ENCODE results near the gene NXPE3.
"Not testable (repeated sequence)": the region's sequence is repeated elsewhere in the genome, so short reads cannot be mapped to it uniquely, and the experiment has no call there.

Gene NXPE3

DNA sequence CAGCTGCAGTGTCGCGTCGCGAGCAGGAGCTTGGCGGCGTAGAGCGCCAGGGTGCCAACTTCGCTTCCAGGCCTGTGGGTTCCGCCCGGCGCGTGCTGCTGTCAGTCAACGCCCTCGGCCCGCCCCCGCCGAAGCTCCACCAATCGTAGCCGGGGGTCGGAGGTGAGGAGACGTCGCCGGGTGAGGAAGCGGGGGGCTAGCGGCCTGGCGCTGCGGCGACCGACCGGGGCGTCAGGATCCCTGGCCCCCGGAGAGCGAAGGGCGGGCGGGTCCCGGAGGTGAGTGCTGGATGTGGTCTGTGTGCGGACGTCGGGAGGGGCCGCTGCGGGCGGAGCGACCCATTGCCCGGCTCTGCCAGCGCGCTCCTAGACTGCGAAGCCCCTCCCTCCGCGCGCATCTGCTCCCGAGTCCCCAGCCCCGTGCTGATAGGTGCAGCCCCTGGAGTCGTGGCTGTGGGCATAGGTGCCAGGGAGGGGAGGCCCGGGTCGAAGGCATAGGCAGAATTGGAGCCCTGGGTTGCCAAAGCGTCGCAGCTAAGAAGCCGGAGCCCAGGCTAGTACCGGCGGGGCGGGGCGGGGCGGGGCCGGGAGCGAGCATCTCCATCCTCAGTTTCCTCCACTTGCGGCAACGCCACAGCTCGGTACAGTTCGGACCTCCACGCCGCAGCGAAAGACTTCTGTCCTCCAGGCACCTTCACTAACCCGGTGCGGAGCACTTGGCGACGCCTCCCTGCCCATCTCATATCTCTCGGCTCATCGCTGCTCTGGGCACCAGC is at the start of gene NXPE3:
Gene NXPE3, plus strand, starts transcription at position 165 of the 775 bp plus-strand sequence. CDS start 6,386 bp downstream, outside the sequence.
- peak; percentile 93 for ATAC-seq
- peak; percentile 95 for DNase-seq

- ATAC-seq (no peak), DNase-seq (no peak)
These were observed 49.4 kb upstream of the NXPE3 start for GRCh38 chr3:101729586-101729985.

- ATAC-seq (no peak), DNase-seq (no peak)
These were observed 48.2 kb upstream of the NXPE3 start for GRCh38 chr3:101730839-101731238.

GRCh38 chr3:101732240-101732641 is 46.8 kb upstream of the NXPE3 start:
- ATAC-seq (no peak), DNase-seq (no peak)

GRCh38 chr3:101735833-101736232 is 43.2 kb upstream of the NXPE3 start:
- ATAC-seq: no peak
- no peak for DNase-seq

DNA sequence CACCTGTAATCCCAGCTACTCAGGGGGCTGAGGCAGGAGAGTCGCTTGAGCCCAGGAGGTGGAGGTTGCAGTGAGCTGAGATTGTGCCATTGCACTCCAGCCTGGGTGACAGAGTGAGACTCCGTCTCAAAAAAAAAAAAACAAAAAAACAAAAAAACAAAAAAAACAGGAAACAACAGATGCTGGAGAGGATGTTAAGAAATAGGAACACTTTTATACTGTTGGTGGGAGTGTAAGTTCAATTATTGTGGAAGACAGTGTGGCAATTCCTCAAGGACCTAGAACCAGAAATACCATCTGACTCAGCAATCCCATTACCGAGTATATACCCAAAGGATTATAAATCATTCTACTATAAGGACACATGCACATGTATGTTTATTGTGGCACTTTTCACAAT is 37.1 kb upstream of the NXPE3 start:
- DNase-seq: not testable (repeated sequence)

DNA sequence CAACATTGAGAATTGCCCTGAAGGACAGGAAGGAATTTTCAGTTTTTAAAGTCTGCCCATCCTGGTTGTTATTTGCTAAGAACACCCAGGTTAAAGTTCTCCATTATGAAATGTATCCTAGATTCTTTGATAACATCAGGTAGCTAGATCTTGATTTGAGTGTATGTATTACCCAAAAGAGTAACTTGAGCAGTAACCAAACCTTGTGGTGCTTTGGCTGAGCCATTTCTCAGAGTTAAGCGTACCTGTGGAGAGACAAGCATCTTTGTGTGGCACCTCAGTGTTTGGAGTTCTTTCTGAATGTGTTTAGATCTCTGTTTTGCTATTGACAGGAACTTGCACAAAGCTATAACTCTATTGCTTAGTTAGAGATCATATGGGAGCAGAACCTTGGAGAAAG is 34.2 kb upstream of the NXPE3 start:
- no peak for ATAC-seq
- DNase-seq: no peak

More for the DNA sequence above, 37.1 kb upstream of the NXPE3 start:
- ATAC-seq: not testable (repeated sequence)

GRCh38 chr3:101745934-101746333 is 33.1 kb upstream of the NXPE3 start:
- not testable (repeated sequence) for DNase-seq, ATAC-seq

GRCh38 chr3:101753386-101754113 is 25.5 kb upstream of the NXPE3 start:
- not testable (repeated sequence) for ATAC-seq, DNase-seq

DNA sequence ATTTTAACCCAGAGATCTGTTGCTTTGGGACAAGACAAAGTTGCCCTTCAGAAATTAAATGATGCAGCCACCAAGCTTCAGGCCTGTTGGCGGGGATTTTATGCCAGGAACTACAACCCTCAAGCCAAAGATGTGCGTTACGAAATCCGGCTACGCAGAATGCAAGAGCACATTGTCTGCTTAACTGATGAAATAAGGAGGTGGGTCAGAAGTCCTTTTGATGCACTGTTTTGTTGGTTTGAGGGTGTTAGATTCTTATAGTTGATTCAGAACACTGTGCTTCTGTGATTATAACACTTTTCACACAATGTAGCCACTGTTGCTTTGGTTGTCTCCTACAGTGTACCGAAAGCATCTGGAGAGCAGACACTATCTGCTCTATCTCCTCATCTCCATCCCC is 20.8 kb upstream of the NXPE3 start:
- ATAC-seq: no peak

DNA sequence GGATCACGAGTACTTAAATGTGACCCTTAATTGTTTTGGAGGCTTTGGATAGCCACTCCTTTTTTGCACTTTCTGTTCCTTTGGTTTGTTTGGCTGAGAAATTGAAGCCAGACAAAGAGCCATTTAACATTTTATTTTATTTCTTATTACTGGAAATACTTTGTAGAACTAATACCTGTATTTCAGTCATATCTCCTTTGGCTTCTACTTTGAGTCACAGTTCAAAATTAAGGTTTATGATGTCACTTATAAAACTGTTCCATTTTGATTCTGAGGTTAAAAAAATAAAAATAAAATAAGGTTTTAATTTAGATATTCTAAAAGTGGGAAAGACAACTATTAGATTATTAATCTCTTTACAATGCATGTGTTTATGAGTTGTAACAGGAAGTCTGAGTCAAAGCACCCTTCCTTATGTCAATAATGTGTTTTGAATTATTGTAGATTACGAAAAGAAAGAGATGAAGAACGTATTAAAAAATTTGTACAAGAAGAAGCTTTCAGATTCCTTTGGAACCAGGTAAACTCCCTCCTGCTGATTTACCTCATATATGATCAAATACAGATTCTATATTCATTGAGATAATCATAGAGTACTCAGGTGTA is 16.9 kb upstream of the NXPE3 start:
- ATAC-seq: no peak
- DNase-seq: no peak

More for the DNA sequence above, 20.8 kb upstream of the NXPE3 start:
- no peak for DNase-seq

GRCh38 chr3:101777745-101778281 is 1.2 kb upstream of the NXPE3 start:
- DNase-seq, ATAC-seq: not testable (repeated sequence)

DNA sequence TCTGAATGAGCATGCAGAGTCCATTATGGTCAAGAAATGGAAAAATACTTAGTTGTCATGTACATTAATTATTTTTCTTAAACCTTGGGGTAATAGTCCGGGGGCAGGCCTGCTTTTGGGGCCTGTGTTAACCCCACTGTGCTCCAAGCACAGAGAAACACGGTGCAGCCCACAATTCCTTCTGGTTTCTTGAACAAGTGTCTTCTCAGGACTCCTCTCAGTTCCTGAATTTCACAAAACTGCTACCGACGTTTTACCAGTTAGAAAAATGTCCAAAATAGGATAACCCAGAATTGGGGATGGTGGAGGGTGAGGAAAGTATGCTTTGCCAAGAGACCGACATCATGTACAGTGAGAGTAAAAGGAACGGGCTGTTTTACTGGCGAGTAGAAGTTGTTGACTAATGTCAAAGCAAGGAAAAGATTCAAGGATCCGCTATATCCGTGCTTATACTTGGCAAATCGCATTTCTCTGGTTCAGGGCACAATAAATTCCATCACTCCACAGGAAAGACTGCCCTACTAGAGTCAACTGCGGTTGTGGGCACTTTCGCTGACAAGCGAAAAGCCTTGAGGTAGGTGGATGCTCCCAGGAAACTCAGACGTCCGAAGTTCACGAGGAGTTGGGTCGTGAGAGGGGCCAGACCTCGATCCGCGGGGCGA is 495 bp upstream of the NXPE3 start:
- DNase-seq: no peak
- ATAC-seq: no peak

DNA sequence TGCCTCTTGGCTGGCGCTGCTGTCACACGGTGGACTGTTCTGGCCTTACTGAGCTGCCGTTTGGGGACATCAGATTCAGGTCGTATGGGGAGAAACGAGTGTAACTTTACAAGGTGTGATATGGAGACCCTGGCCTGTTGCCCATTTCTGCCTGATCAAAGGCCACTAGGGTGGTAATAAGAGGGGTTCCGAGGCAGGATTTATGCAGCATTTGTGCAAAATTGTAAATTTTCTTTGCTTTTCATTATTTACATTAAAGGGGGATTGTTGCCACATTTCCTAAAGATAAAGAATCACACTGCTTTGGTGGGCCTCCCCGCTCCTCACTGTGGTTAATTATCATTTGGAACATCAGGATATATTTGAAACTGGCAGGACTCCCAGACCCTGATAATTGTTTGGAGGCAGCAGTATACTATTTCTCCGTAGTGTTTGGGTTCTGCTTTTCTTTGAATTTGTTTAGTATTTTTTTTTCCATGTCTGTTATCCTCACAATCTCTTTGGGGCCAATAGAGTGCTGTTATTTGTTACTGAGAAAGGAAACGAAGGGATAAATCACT is 891 bp downstream of the NXPE3 start:
- ATAC-seq (no peak), DNase-seq (no peak)

GRCh38 chr3:101780661-101781060 is 1.6 kb downstream of the NXPE3 start:
- DNase-seq (no peak), ATAC-seq (no peak)

DNA sequence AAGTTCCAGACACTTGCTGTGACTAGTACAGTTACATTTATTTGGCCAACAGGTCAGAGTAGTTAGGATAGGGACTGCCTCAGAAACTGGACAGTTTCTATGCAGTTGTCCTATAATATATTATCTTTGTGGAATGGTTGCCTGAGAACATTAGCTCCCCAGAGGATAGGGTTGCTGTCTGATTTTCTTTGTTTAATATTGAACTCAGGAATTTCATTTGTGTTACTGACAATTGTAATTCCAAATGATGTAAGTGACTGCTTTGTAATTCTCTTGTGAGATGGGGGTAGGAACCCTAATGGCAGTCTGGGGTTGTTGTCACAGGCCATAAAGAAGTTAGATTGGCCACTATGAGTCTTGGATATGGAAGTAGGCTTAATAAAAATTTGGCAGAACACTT is 2.2 kb downstream of the NXPE3 start:
- ATAC-seq (no peak), DNase-seq (no peak)

GRCh38 chr3:101784855-101785613 is 6.0 kb downstream of the NXPE3 start:
- no peak for DNase-seq
- ATAC-seq: peak; percentile 31

DNA sequence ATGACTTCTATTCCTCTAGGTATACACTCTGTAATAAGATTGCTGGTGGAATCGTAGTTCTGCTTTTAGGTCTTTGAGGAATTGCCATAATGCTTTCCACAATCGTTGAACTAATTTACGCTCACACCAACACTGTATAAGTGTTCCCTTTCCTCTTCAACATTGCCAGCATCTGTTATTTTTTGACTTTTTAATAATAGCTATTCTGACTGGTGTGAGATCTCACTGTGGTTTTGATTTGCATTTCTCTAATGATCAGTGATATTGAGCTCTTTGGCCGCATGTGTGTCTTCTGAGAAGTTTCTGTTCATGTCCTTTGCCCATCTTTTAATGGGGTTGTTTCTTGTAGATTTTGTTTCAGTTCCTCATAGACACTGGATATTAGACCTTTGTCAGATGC is 12.8 kb downstream of the NXPE3 start:
- ATAC-seq (no peak), DNase-seq (no peak)

- DNase-seq (no peak), ATAC-seq (peak; percentile 49)
These were observed 17.2 kb downstream of the NXPE3 start for GRCh38 chr3:101796077-101796680.

GRCh38 chr3:101801174-101801573 is 22.2 kb downstream of the NXPE3 start:
- ATAC-seq: no peak
- no peak for DNase-seq

DNA sequence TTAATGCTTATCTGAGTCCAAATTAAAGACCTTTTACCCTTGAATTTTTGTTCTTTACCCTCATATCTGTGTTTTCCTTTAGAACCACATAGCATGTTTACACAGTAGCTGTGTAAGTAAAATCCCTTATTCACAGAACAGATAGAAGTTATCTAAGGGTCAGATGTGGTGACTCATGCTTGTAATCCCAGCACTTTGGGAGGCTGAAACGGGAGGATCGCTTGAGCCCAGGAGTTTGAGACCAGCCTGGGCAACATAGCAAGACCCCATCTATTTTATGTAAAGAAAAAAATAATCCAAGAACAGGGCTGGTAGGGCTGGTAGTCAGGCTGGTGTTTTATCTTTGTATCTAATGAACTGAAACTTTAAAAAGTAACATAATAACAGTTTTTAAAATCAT is 23.2 kb downstream of the NXPE3 start:
- no peak for ATAC-seq
- no peak for DNase-seq
